ENCODE results near the gene ZDHHC12. TPM values are rescaled to one million over a fixed set of nuclear protein-coding genes. Genes with fewer than 3 reads are reported as not detected.

The ZDHHC12 gene
- total and polyA plus RNA-seq, 2 of the 13 experiments (the other 11 are each of a cell fraction or from before 2014, with no cell fraction given): 25.4 to 28.0 TPM

DNA sequence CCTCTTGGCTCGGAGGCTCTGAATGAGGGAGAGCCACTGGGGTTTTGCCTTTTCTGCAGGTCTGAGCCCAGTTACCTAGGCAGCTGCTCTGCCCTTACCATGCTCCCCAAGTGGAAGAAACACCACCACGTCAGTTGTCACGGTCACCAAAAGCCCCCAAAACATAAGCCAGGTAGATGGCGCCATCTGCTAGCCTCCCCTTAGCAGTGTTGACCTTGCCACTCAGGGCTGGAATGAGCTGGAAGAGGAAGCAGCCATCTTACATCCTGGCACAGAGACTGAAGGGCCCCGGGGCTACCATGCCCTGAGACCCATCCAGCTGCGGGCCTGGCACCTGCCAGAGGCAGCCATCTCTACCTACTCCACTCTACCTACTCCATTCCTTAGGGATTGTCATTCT, 40.4 kb upstream of the ZDHHC12 start:
- Histone ChIP-seq H3K27me3 (ENCODE audit: control insufficient read depth in 1 of 2, insufficient read depth in 2 of 2, low read length in 2 of 2) (no peaks in the 10 kb centered on the region), H3K9ac (ENCODE audit: insufficient read depth, low read depth, low read length) (no peak overlapping the region), H3K4me2 (ENCODE audit: low read depth, low read length) (peak overlapping the region; percentile 20; the same call in 1 of the 2 replicates), H3K4me1 (ENCODE audit: insufficient read depth, low read length) (peaks cover 45% of the 10 kb centered on the region), H2AFZ (ENCODE audit: low read length) (no peak overlapping the region), H3K79me2 (ENCODE audit: insufficient read depth, low read length) (peaks cover 2% of the 10 kb centered on the region), H3K36me3 (replicated peaks in 1 of 2; ENCODE audit: control insufficient read depth in 1 of 2, insufficient read depth in 2 of 2, low read length in 2 of 2) (no peaks in the 10 kb centered on the region), H3K4me3 (replicated peaks in 1 of 3; ENCODE audit: insufficient read depth in 1 of 3, low read depth in 2 of 3, low read length in 3 of 3) (no peak overlapping the region), H3K9me3 (ENCODE audit: low read length) (no peaks in the 10 kb centered on the region), H3K27ac (ENCODE audit: extremely low read length, insufficient read depth, low read length) (peak overlapping the region; percentile 41), H4K20me1 (ENCODE audit: insufficient read depth, low read length) (no peaks in the 10 kb centered on the region)
- FAIRE-seq (no peak), ATAC-seq (peak; percentile 17), DNase-seq (ENCODE audit: low spot score) (no peak)
- no TSS peak for BruUV-seq (replicated peaks)
- in situ Hi-C loops (cut with HindIII; ENCODE audit: extremely low pct_ligation_motif_present, low pct_unique_long_range_greater_than_20kb): no loop called here
- CTCF ChIA-PET (ENCODE audit: low intra/inter-chr PET ratio, low total read pairs): interaction anchor here (1.2 kb wide), 1 partner anchor 62 kb away, joined by 3 read pairs; the partner anchor contains the start of gene PKN3
- WGBS (ENCODE audit: low lambda C conversion rate): 80% methylated on average over 1 of the region's 6 CpGs
- intact Hi-C loops (cut with micrococcal nuclease; ENCODE audit: unreplicated experiment): no loop called here
- POLR2A ChIA-PET: interaction anchor here (0.6 to 1.7 kb wide), 4 partner anchors 13 to 1039 kb away, joined by 3 to 8 read pairs (median 4); partner anchors contain the start of gene ENDOG
- TF ChIP-seq ZBTB38 (CRISPR knock-in tag; IDR thresholded peaks at IDR 0.05): no peak; the same call in 1 of the 2 replicates
- no peak for TF ChIP-seq JUND (CRISPR knock-in tag; IDR thresholded peaks at IDR 0.05)
- TF ChIP-seq STAG1 (CRISPR knock-in tag; IDR thresholded peaks at IDR 0.05): peak; percentile 48
- TF ChIP-seq, protein P1, sequence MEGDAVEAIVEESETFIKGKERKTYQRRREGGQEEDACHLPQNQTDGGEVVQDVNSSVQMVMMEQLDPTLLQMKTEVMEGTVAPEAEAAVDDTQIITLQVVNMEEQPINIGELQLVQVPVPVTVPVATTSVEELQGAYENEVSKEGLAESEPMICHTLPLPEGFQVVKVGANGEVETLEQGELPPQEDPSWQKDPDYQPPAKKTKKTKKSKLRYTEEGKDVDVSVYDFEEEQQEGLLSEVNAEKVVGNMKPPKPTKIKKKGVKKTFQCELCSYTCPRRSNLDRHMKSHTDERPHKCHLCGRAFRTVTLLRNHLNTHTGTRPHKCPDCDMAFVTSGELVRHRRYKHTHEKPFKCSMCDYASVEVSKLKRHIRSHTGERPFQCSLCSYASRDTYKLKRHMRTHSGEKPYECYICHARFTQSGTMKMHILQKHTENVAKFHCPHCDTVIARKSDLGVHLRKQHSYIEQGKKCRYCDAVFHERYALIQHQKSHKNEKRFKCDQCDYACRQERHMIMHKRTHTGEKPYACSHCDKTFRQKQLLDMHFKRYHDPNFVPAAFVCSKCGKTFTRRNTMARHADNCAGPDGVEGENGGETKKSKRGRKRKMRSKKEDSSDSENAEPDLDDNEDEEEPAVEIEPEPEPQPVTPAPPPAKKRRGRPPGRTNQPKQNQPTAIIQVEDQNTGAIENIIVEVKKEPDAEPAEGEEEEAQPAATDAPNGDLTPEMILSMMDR (CRISPR knock-in tag; IDR thresholded peaks at IDR 0.05): peak; percentile 52
- TF ChIP-seq, protein P2, sequence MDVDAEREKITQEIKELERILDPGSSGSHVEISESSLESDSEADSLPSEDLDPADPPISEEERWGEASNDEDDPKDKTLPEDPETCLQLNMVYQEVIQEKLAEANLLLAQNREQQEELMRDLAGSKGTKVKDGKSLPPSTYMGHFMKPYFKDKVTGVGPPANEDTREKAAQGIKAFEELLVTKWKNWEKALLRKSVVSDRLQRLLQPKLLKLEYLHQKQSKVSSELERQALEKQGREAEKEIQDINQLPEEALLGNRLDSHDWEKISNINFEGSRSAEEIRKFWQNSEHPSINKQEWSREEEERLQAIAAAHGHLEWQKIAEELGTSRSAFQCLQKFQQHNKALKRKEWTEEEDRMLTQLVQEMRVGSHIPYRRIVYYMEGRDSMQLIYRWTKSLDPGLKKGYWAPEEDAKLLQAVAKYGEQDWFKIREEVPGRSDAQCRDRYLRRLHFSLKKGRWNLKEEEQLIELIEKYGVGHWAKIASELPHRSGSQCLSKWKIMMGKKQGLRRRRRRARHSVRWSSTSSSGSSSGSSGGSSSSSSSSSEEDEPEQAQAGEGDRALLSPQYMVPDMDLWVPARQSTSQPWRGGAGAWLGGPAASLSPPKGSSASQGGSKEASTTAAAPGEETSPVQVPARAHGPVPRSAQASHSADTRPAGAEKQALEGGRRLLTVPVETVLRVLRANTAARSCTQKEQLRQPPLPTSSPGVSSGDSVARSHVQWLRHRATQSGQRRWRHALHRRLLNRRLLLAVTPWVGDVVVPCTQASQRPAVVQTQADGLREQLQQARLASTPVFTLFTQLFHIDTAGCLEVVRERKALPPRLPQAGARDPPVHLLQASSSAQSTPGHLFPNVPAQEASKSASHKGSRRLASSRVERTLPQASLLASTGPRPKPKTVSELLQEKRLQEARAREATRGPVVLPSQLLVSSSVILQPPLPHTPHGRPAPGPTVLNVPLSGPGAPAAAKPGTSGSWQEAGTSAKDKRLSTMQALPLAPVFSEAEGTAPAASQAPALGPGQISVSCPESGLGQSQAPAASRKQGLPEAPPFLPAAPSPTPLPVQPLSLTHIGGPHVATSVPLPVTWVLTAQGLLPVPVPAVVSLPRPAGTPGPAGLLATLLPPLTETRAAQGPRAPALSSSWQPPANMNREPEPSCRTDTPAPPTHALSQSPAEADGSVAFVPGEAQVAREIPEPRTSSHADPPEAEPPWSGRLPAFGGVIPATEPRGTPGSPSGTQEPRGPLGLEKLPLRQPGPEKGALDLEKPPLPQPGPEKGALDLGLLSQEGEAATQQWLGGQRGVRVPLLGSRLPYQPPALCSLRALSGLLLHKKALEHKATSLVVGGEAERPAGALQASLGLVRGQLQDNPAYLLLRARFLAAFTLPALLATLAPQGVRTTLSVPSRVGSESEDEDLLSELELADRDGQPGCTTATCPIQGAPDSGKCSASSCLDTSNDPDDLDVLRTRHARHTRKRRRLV (CRISPR knock-in tag; IDR thresholded peaks at IDR 0.05): no peak
- TF ChIP-seq HOXA3 (CRISPR knock-in tag; IDR thresholded peaks at IDR 0.05): peak; percentile 57
- TF ChIP-seq SAP130 (CRISPR knock-in tag; IDR thresholded peaks at IDR 0.05; ENCODE audit: low read depth): peak; percentile 29; the same call in 1 of the 2 replicates
- TF ChIP-seq XRCC5 (optimal IDR thresholded peaks at IDR 0.05; ENCODE audit: low read length): peak; percentile 8
- no peak for TF ChIP-seq ZNF235 (CRISPR knock-in tag; IDR thresholded peaks at IDR 0.05; ENCODE audit: borderline replicate concordance)
- TF ChIP-seq REPIN1 (CRISPR knock-in tag; IDR thresholded peaks at IDR 0.05; ENCODE audit: borderline replicate concordance, low read depth): 0 out of 2 replicates have a peak, but pooled peaks have one; percentile 39
- no peak for TF ChIP-seq ZNF788 (CRISPR knock-in tag; IDR thresholded peaks at IDR 0.05; ENCODE audit: borderline replicate concordance)
- TF ChIP-seq YY1 (IDR thresholded peaks at IDR 0.05; ENCODE audit: insufficient read depth, insufficient replicate concordance, low read depth, low read length): peak; percentile 80
- peak; percentile 19 for TF ChIP-seq TEAD3 (CRISPR knock-in tag; optimal IDR thresholded peaks at IDR 0.05; ENCODE audit: borderline replicate concordance)
- no peak for TF ChIP-seq ZNF337 (CRISPR knock-in tag; IDR thresholded peaks at IDR 0.05; ENCODE audit: borderline replicate concordance, low read depth)
- TF ChIP-seq FOXA3 (CRISPR knock-in tag; IDR thresholded peaks at IDR 0.05): peak; percentile 20; the same call in 1 of the 2 replicates
- TF ChIP-seq ZNF484 (CRISPR knock-in tag; IDR thresholded peaks at IDR 0.05; ENCODE audit: borderline replicate concordance, low read depth): no peak

Measured in HepG2 (cell line).